OCI-LY1 (cell line): Measurements from ENCODE around the gene HACD3.

ENCODE experiments used
- EZH2 ChIP-seq: fragments of 200-600 bp; sonication (generic), shearing (Covaris generic); IDR thresholded peaks from 2 replicates; pipeline ENCODE4 v1.8.0; 2017; ENCODE audit warnings: borderline replicate concordance, mixed run types, mild to moderate bottlenecking, antibody characterized with exemption, low read length, moderate library complexity, mixed read lengths
- TF ChIP-seq, protein P1 (sequence below): fragments of 200-600 bp; sonication (generic), shearing (Covaris generic); IDR thresholded peaks from 2 replicates; pipeline ENCODE4 v1.5.1; 2017; ENCODE audit warnings: mild to moderate bottlenecking, antibody characterized with exemption, low read length, moderate library complexity, mixed read lengths

DNA sequence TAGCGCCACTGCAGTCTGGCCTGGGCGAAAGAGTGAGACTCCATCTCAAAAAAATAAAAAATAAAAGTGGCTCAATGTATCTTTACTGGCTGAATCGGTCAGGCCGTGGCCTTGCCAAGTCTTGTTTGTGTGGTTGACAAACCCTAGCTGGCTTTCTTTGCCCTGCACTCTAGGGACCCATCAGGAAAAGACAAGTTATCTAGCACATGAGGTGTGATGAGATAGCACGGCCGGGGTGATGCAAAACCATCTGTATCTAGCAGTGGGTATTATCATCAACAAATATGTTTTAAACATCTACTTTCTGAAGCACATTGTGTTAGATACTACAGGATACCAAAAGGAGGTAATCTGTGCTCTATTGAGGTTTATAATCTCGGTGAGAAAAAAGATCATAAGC is 8.9 kb upstream of the HACD3 start:
- TF ChIP-seq, protein P1, sequence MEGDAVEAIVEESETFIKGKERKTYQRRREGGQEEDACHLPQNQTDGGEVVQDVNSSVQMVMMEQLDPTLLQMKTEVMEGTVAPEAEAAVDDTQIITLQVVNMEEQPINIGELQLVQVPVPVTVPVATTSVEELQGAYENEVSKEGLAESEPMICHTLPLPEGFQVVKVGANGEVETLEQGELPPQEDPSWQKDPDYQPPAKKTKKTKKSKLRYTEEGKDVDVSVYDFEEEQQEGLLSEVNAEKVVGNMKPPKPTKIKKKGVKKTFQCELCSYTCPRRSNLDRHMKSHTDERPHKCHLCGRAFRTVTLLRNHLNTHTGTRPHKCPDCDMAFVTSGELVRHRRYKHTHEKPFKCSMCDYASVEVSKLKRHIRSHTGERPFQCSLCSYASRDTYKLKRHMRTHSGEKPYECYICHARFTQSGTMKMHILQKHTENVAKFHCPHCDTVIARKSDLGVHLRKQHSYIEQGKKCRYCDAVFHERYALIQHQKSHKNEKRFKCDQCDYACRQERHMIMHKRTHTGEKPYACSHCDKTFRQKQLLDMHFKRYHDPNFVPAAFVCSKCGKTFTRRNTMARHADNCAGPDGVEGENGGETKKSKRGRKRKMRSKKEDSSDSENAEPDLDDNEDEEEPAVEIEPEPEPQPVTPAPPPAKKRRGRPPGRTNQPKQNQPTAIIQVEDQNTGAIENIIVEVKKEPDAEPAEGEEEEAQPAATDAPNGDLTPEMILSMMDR, result no peak
- TF ChIP-seq EZH2, result no peak
